GM19452 (cell line): ENCODE measurements around the gene NT5DC2.

Experiments
- ATAC-seq: cut with Tn5 transposase; IDR thresholded peaks from one replicate; pipeline ENCODE4 v1.9.1; 2021; ENCODE audit not compliant: unreplicated experiment

Gene NT5DC2

GRCh38 chr3:52525680-52526561 is 7.7 kb downstream of the NT5DC2 start:
- ATAC-seq: no peak

- no peak for ATAC-seq
Measured at GRCh38 chr3:52524752-52525679, 8.6 kb downstream of the NT5DC2 start.

- ATAC-seq: no peak
Measured at GRCh38 chr3:52524258-52524751, 9.4 kb downstream of the NT5DC2 start.

- no peak for ATAC-seq
Measured at GRCh38 chr3:52523386-52524257, 10.0 kb downstream of the NT5DC2 start.

GRCh38 chr3:52522651-52523251 is 10.9 kb downstream of the NT5DC2 start:
- ATAC-seq: no peak

GRCh38 chr3:52521881-52522650 is 11.6 kb downstream of the NT5DC2 start:
- no peak for ATAC-seq

GRCh38 chr3:52521488-52521824 is 12.2 kb downstream of the NT5DC2 start:
- ATAC-seq: no peak

- no peak for ATAC-seq
Measured at GRCh38 chr3:52520716-52521487, 12.8 kb downstream of the NT5DC2 start.

- no peak for ATAC-seq
Measured at GRCh38 chr3:52520141-52520667, 13.5 kb downstream of the NT5DC2 start.

GRCh38 chr3:52519445-52520140 is 14.1 kb downstream of the NT5DC2 start:
- ATAC-seq: no peak

- ATAC-seq: no peak
Measured at GRCh38 chr3:52518723-52519444, 14.8 kb downstream of the NT5DC2 start.

- ATAC-seq: no peak
Measured at GRCh38 chr3:52517796-52518722, 15.6 kb downstream of the NT5DC2 start.

- ATAC-seq: no peak
Measured at GRCh38 chr3:52516509-52517195, 17.0 kb downstream of the NT5DC2 start.

- no peak for ATAC-seq
Measured at GRCh38 chr3:52515192-52515591, 18.5 kb downstream of the NT5DC2 start.

- no peak for ATAC-seq
Measured at GRCh38 chr3:52514576-52514975, 19.1 kb downstream of the NT5DC2 start.

- ATAC-seq: no peak
Measured at GRCh38 chr3:52513281-52513680, 20.4 kb downstream of the NT5DC2 start.
